ENCODE results near the gene WNT9A.

The WNT9A gene

DNA sequence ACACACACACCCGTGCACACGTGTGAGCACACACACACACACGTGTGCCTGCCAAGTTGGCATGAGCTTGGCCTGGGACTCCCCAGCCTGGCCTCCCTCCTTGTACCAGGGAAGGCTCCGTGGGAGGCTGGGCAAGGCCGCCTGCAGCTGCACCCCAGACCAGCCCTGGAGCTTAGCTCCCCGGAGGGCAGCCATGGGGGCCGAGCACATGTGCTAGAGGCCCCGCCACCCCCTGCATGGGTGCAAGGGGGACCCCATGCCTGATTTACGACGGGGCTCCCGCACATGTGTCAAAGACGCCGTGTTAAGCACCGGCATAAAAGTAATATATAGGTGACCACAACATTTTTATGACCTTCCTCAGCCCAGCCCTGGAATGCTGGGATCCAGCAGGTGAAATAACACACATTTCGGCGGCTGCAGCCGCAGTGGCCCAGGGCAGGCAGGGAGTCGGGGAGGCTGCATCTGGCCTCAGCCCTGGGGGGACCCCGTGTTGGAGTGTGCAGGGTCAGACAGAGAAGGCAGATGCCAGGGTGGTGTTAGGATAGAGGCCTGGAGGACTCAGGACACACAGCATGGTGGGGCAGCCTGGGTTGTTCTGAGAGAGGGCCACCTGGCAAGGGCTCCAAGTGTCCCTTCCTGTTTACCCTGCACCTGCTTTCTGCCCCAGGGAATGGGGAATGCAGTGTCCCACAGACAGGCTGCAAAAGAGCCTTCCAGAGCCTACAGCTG is 56.3 kb downstream of the WNT9A start:
- TF ChIP-seq, protein P1, sequence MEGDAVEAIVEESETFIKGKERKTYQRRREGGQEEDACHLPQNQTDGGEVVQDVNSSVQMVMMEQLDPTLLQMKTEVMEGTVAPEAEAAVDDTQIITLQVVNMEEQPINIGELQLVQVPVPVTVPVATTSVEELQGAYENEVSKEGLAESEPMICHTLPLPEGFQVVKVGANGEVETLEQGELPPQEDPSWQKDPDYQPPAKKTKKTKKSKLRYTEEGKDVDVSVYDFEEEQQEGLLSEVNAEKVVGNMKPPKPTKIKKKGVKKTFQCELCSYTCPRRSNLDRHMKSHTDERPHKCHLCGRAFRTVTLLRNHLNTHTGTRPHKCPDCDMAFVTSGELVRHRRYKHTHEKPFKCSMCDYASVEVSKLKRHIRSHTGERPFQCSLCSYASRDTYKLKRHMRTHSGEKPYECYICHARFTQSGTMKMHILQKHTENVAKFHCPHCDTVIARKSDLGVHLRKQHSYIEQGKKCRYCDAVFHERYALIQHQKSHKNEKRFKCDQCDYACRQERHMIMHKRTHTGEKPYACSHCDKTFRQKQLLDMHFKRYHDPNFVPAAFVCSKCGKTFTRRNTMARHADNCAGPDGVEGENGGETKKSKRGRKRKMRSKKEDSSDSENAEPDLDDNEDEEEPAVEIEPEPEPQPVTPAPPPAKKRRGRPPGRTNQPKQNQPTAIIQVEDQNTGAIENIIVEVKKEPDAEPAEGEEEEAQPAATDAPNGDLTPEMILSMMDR (IDR thresholded peaks at IDR 0.05) = no peak
- Mint-ChIP-seq H3K27me3 (ENCODE audit: low read depth, poor library complexity) (peaks cover 10% of the 10 kb centered on the region), H3K36me3 (ENCODE audit: low read depth) (no peaks in the 10 kb centered on the region), H3K27ac (no peak overlapping the region), H3K4me1 (peaks cover 44% of the 10 kb centered on the region), H3K4me3 (no peak overlapping the region), H3K9me3 (no peaks in the 10 kb centered on the region)
- peak; percentile 45 for DNase-seq

GRCh38 chr1:227890451-227891222 is 57.1 kb downstream of the WNT9A start:
- TF ChIP-seq, protein P1 (IDR thresholded peaks at IDR 0.05) = no peak
- no peak overlapping the region for H3K4me3 Mint-ChIP-seq
- DNase-seq = no peak
- peaks cover 49% of the 10 kb centered on the region for H3K4me1 Mint-ChIP-seq
- no peak overlapping the region for H3K27ac Mint-ChIP-seq
- peaks cover 10% of the 10 kb centered on the region for H3K27me3 Mint-ChIP-seq (ENCODE audit: low read depth, poor library complexity)
- no peaks in the 10 kb centered on the region for H3K9me3 Mint-ChIP-seq
- no peaks in the 10 kb centered on the region for H3K36me3 Mint-ChIP-seq (ENCODE audit: low read depth)

GRCh38 chr1:227889863-227890405 is 57.8 kb downstream of the WNT9A start:
- TF ChIP-seq, protein P1 (IDR thresholded peaks at IDR 0.05) = no peak
- Mint-ChIP-seq H3K27me3 (ENCODE audit: low read depth, poor library complexity) (peaks cover 4% of the 10 kb centered on the region), H3K27ac (no peak overlapping the region), H3K9me3 (no peaks in the 10 kb centered on the region), H3K4me1 (peaks cover 53% of the 10 kb centered on the region), H3K4me3 (no peak overlapping the region), H3K36me3 (ENCODE audit: low read depth) (no peaks in the 10 kb centered on the region)
- no peak for DNase-seq

DNA sequence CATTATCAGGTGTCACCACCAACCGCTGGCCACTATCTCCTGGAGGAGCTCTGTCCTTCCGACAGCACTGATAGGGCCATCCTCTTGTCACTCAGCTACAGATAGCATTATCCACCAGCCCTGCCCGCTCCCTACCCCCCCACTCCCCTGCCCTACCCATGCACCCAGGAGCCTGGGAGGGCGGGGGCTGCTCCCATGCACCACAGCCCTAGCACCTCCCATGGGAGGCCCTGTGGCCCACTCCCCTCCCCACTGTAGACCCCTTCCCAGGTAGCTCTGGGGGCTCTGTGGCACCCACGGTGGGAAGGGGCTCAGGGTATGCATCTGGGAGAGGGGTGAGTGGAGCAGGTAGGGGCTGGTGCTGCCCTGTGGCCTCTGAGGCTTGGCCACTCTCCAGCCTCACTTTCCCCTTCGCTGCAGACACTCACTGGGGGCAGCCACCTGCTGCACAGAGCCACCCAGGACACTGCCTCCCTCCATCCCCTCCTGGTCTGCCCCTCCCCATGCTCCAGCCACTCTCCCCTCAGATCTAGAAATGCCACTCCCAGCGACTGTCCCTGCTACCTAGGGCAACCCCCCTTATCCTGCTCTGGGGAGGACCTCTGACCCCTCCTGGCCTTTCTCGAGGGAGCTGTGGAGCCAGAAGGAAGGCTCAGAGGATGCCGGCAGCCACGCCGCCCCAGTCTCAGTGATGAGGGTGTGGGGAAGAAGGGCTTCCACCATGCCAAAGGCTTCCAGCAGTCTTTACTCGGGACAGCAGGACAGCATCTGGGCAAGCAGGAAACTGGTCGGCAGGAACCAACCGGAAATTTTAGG is 58.5 kb downstream of the WNT9A start:
- Mint-ChIP-seq H3K9me3 (no peaks in the 10 kb centered on the region), H3K27me3 (ENCODE audit: low read depth, poor library complexity) (peaks cover 4% of the 10 kb centered on the region)

GRCh38 chr1:227888404-227889046 is 59.2 kb downstream of the WNT9A start:
- no peak for DNase-seq
- Mint-ChIP-seq H3K36me3 (ENCODE audit: low read depth) (no peaks in the 10 kb centered on the region), H3K27ac (no peak overlapping the region), H3K4me3 (no peak overlapping the region), H3K4me1 (peaks cover 53% of the 10 kb centered on the region), H3K27me3 (ENCODE audit: low read depth, poor library complexity) (peaks cover 8% of the 10 kb centered on the region), H3K9me3 (no peaks in the 10 kb centered on the region)
- TF ChIP-seq, protein P1 (IDR thresholded peaks at IDR 0.05) = no peak

More for the DNA sequence above, 58.5 kb downstream of the WNT9A start:
- TF ChIP-seq, protein P1 (IDR thresholded peaks at IDR 0.05) = no peak
- no peak overlapping the region for H3K4me3 Mint-ChIP-seq
- no peaks in the 10 kb centered on the region for H3K36me3 Mint-ChIP-seq (ENCODE audit: low read depth)
- peak; percentile 27 for DNase-seq
- H3K27ac Mint-ChIP-seq = no peak overlapping the region
- H3K4me1 Mint-ChIP-seq = peaks cover 53% of the 10 kb centered on the region
